ENCODE measurements around the gene FAM20A.
"Not testable (repeated sequence)": the region's sequence is repeated elsewhere in the genome, so short reads cannot be mapped to it uniquely, and the experiment has no call there.

Gene FAM20A

DNA sequence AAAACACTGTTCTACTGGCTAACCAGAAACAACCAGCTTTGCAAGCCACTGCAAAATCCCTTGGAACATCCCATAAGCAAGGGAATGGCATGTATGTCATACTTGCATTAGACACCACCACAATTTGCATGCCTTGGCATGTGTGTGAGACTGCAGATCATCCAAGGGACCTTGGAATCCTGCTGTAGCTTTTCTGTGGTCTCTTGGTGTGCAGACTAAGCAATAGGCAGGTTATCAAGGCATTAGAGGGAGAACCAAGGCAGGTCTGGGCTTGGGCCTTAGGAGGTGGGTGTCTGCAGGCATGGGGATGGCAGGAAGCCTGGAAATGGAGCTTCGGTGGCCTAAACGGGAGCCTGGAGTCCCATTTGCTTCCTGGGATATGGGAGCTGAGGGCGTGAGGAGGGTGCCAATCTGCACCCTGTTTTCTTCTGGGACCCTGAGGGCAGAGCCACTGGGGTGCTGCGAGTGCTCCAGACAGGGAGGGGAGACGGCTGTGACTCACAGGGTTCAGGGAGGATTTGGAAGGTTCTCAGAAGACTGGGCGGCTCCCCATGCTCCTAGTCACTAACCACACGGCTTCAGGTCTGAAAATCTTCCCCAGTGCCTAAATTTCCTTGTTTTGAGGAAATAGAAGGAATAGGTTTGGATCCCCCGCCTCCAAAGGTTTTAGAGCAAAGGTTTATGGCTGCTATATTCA is 36.6 kb downstream of the FAM20A start:
- no peak for DNase-seq (ENCODE audit: low spot score)

DNA sequence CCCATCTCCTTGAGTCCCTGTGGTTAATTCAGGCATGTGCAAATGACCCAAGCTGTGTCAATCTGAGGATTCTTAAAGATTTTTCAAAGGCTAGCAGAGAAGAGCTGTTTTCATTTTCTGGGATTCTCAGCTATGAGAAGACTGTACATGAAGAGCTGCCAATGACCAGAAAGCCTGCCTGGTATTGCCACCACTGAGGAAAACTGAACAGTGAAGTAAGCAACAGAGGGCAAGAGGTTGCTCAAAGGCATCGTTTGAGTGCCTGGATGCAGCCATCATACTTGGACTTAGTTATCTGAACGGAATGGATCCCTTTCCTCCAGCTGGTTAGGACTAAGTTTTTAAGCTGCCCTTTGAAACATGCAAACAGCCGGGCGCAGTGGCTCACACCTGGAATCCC is 38.4 kb downstream of the FAM20A start:
- DNase-seq (ENCODE audit: low spot score): no peak

GRCh38 chr17:68560966-68561720 is 40.0 kb downstream of the FAM20A start:
- no peak for DNase-seq (ENCODE audit: low spot score)

DNA sequence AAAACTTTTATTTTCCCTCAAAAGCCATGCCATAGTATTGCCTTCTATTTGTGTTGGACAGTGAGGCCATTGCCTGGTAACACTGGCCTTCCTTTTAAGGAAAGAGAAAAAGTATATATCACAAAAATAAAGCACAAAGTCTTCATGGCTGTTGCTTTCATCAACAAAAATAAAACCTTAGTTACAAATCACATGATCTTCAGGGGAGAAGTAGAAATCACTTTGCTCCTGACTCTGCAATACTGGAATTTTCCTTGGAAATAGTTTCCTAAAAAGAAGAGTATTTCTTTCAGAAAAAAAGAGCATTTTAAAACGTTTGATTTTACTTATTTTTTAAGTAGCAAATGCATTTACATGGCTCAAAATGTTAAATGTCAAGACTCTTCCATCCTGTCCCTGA is 41.9 kb downstream of the FAM20A start:
- no peak for DNase-seq (ENCODE audit: low spot score)

GRCh38 chr17:68556551-68556950 is 44.6 kb downstream of the FAM20A start:
- DNase-seq (ENCODE audit: low spot score): no peak

DNA sequence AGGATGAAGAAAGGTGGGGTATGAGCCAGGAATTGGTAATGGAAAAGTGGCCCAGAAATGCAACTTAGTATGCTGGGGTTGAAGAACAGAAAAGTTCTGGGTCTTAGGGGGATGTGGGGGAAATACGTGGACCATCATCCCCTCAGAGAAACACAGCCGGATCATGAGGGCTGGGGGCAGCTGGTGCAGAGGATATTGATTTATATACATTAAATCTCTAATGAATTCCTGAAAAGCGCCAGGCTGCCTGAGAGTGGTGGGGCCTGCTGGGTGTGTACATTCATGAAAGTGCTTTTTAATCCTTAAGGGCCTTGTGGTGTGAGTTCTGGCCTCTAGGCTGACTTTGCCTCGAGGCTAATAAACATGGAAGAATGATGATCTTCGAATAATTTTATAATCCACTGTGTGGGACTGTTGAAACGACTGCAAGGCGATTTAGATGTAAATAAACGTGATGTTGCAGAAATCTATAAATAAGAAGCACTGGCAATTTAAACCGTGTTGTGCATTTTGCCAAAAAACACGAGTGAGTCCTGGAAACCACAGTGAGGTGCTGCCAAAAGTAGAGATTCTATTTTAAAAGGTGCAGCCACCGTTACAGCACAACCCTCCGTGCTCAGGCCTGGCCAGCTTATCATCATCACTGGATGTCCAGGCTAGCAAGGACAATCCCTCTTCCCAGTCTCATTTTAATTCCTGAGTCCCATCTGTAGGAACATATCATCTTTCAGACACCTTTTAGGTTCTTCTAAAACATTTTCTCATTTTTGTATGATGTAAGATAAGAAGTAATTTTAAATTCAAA is 56.9 kb downstream of the FAM20A start:
- DNase-seq (ENCODE audit: low spot score): no peak

DNA sequence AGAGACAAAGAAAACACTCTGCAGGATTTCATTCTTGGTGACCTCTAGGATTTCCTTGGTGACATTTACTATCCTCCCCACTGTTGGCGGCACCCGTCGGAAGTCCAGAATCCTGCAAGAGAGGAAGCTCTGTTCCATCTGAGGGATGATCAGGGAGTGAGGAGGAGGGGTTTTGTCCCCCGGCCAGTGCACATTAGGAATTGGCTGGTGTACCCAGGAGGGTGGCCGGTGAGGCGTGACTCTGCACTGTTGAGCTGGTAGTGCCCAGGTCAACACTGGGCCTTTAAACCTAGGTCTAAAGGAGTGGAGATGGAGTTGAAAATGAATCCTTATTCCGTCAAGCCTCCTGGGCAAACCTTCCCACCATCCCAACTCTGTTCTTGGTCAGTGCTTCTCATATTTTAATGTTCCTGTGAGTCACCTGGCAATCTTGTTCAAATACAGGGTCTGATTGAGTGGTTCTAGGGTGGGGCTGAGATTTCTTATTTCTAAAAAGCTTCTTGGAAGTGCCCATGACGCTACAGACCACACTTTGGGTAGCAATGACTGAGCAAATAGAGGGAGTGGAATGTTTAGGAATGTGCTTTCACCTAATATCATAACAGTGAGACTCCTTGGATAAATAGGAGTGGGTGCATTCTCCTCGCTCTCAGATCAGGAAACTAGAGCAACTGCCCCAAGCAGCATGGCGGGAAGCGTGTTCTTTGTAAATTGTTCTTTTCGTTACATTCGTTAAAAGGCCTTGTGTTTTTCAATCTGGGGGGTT is 58.3 kb downstream of the FAM20A start:
- no peak for DNase-seq (ENCODE audit: low spot score)

DNA sequence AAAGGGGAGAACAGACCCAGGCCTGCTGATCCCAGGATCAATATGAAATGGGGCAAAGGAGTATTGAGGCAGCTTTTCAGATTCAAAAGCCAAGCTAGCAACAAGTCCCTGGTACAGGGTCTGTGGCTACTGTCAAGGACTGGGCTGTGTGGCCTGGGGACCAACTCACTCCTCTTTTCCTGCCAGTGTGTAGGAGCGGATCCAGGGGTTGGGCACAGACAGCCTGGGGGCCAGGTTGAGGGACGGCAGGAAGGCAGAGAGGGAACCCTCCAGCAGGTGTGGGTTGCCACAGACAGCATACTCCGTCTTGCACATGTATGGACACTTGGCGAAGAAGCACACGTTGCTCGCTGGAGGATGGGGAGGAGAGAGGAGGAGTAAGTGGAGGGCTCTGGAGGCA is 59.4 kb downstream of the FAM20A start:
- no peak for DNase-seq (ENCODE audit: low spot score)

DNA sequence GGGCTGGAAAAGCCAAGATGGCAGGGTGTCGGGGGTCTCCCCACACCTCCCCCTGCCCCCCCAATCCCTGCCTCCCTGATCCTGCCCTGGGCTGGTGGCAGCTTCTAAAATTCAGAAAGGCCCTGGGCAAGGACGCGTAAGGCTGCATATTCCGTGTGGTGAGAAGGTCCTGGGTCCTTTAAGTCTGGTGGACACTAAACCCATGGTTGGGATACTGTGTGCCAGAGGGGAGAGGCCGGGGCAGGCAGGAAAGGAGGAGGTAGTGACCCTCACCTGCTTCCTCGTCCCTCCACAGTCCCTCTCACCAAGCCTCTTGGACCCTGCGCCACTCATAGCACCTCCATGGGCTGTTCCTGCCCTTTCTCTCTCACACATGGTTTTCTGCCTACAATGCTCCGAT is 60.2 kb downstream of the FAM20A start:
- DNase-seq (ENCODE audit: low spot score): no peak

DNA sequence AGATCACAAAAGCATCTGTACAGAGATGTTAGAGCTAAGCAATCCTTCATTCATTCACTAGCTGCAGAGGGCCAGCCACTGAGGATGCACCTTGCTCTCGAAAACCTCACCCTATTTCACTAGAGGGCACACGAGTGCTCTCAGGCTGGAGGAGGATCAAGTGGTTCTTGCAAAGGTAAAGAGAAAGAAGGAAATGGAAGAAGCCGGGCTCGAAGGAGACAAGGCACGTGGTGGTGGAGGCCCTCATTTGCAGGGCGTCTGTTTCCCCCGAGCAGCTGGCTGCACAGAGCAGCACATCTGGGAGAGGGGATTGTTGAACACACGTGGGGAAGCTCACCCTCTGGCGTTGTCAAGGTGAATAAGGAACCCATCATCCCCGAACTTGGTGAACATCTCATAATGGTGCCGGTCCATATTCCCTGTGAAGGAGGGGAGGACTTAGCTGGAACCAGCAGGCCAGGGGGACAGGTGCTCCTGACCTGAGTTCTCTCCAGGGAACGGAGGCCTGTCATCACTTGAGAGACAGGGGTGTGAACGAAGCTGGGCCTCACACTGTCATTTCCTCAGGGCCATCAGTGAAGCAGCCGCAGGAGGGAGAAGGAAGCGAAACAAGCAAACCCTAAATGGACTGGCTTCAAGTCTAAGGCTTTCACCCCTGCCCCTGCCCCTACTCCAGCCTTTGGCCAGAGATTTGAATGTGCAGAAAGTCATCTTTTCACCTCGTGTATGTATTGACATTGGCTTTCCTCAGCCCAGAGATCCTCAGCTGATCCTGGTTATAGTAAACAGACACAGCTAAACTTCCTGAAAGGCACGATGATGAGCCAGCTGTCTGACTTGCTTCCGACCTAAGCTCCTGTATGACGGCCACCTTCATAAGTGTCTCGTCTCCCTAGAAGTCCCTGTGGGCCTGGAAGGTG is 61.4 kb downstream of the FAM20A start:
- DNase-seq (ENCODE audit: low spot score): peak; percentile 16

DNA sequence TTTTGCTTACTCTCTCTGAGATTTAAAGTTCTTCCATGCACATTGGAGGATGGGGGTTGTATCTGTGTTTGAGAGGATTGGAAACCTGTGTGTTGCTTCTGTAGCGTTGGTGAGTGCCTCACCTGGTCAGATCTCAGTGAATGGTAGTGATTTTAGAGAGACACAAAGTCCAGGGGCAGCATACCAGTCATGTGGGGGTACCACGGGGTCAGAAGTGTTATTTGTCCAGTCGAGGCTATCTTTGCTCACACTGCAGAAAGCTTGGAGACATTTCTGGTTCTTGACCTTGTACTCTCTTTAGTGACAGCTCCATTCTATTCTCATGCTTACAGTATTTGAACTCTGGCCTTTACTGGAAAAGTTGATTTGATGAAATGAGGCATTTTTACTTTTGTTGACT is 65.2 kb downstream of the FAM20A start:
- no peak for DNase-seq (ENCODE audit: low spot score)

GRCh38 chr17:68534695-68535088 is 66.5 kb downstream of the FAM20A start:
- DNase-seq (ENCODE audit: low spot score): no peak

DNA sequence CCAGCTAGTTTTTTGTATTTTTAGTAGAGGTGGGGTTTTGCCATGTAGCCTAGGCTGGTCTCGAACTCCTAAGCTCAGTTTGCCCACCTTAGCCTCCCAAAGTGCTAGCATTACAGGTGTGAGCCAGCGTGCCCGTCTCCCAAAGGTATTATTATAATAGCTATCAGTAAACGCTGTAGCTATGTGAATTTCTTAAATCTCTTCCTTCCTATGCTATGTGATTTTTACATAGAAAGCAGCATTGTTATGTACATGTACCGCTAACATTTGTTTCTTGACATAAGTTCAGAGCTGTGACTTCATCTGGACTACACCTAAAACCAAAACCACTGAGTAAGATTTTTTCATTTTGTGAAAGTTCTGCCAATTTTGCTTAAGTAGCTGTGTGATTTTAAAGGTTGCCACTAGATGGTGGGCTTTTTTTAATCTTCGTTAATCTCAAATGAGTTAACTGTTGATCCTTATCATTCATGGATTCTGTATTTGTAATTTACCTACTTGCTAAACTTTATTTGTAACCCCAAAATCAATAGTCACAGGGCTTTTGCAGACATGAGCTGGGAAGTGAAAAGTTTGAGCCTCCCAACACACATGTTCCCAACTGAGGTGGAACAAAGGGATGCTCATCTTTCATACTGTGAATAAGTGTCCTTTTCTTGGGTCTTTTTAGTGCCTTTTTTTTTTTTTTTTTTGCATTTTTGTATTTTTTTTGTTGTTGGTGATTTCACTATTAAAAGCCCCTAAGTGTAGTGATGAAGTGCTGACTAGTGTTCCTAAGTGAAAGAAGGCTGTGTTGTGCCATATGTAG is 67.1 kb downstream of the FAM20A start:
- no peak for DNase-seq (ENCODE audit: low spot score)

DNA sequence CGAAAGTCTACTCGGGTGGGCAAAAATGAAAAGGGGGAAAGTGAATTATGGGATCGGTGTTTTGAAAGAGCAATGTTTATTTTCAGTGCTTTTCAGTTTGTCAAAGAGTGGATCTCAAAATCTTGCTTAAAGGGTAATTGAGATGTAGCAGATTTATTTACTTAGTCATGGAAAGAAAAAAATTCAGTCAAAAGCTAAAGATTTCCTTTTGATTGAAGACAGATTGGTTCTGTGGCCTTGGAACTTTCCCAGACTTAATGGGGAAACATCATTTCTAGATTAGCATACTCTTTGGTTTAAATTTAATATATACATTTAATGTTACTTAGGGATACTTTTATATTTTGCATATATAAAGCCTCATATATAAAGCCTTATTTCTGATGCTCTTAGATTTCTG is 68.3 kb downstream of the FAM20A start:
- no peak for DNase-seq (ENCODE audit: low spot score)

GRCh38 chr17:68531252-68531651 is 69.9 kb downstream of the FAM20A start:
- DNase-seq (ENCODE audit: low spot score): no peak

- no peak for DNase-seq (ENCODE audit: low spot score)
Observed at GRCh38 chr17:68527314-68527713, 73.9 kb downstream of the FAM20A start.

DNA sequence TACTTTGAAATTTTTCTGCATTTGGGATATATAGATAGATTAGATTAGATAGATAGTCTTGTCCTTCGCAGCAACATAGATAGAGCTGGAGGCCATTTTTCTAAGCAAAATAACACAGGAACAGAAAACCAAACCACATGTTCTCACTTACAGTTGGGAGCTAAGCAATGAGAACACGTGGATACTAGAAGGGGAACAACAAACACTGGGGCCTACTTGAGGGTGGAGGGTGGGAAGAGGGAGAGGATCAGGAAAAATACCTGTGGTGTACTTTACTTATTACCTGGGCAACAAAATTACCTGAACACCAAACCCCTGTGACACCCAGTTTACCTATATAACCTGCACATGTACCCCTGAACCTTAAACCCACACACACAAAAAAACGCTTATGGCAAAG is 74.6 kb downstream of the FAM20A start:
- DNase-seq (ENCODE audit: low spot score): no peak

GRCh38 chr17:68522266-68522665 is 78.9 kb downstream of the FAM20A start:
- DNase-seq (ENCODE audit: low spot score): no peak

- DNase-seq (ENCODE audit: low spot score): no peak
Observed at GRCh38 chr17:68519911-68520310, 81.3 kb downstream of the FAM20A start.

DNA sequence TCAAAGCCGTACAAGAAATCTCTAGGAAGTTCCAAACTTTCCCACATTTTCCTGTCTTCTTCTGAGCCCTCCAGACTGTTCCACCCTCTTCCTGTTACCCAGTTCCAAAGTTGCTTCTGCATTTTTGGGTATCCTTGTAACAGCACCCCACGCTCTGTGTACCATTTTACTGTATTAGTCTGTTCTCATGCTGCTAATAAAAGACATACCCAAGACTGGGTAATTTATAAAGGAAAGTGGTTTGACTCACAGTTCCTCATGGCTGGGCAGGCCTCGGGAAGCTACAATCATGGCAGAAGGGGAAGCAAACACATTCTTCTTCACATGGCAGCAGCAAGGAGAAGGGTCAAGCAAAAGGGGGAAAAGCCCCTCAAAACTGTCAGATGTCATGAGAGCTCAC is 82.1 kb downstream of the FAM20A start:
- not testable (repeated sequence) for DNase-seq (ENCODE audit: low spot score)

All from globus pallidus (tissue), 1 donor.